Hematopoietic multipotent progenitor cell treated with erythropoietin and hydrocortisone succinate and interleukin-3 and kit ligand, for 17 days (in vitro differentiated cells): ENCODE results near the gene PLOD2.

Experiments
- DNase-seq: peaks from one replicate; pipeline ENCODE4 v3.0.0-alpha.2; 2015; ENCODE audit warnings: low spot score

Gene PLOD2

DNA sequence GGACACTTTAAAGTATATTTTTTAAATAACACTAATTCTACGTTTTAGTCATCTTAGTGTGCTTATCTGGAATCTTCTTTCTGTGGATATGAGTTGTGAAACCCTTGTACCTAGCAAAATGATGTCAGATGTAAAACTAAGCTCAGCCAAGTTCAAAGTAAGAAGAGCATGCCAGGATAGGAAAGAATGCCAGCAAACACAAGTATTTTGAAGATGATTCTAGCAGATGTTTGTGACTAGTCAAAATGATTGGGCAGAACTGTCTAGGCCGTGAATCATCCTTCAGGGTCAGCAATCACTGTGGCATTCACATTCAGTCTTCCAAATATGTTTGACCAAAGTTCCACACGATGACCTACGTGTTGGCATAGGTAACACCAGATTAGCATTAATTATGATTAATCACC is 5.4 kb upstream of the PLOD2 start:
- no peak for DNase-seq

DNA sequence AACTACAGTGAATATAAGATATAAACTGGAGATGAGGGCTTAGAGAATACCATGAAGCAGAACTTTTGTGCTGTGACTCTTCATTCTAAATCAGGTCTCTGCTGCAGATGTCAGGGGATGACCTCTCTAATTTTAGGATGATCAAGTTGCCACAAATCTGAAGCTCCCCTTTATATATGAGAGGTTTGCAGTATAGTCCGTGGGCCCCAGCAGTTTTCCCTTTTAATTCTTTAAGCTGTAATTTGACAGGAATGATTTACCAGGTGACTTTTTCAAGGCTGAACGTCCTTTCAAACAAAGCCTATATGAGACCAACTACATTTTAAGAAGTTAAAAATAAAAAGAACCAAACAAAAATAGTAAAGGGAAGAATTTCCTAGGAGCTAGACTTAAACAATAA is 4.9 kb upstream of the PLOD2 start:
- no peak for DNase-seq

DNA sequence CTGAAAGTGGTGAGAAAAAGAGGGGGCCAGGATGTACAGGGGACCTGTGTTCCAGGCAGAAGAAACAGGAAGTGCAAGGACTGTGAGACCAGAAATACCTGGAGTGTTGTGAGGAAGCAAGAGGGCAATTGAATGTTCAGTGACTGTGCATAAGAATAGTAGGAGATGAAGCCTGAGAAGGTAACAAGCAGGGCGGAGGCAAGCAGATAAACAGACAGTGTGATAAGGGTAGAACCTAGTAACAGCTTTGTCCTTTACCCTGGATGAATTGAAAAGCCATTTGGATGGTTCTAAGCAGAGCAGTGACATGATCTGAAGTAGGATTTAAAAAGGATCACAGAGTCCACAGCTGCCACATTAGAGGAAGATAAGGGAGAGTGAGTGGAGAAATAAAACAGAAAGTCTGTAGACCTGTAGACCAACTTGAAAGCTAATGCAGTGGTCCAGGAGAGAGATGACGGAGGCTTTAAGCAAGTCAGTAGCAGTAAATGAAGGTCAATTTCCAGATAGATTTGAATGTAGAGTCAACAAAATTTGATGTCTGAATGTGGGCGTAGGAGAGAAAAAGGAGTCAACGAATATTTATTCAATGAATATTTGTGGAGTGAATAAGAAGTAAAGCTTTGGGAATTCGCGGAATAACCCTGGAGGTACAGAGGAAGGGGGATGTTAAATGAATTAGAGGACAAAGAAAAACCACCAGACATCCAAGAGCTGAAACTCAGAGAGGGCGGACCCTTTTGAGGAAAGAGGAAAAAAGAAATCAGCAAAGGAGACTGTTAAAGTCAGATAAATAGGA is 4.2 kb upstream of the PLOD2 start:
- DNase-seq, result no peak

DNA sequence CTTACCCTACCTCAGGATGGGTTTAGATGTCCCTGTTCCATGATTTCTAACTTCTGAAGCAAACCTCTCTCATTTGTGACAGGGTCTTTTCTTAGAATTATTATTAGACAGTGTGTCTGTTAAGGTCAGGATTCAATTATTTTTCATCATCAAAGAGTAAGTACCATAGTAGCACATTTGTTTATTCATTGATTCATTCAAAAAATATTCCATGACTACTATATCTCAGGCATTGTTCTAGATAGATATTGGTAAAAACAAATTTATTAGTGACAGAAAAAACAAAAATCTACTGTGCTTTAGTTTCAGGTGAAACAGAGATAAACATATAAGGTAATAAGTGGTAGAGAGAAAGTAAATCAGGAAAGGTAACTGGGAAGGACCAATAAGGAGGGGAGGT is 3.5 kb upstream of the PLOD2 start:
- no peak for DNase-seq

DNA sequence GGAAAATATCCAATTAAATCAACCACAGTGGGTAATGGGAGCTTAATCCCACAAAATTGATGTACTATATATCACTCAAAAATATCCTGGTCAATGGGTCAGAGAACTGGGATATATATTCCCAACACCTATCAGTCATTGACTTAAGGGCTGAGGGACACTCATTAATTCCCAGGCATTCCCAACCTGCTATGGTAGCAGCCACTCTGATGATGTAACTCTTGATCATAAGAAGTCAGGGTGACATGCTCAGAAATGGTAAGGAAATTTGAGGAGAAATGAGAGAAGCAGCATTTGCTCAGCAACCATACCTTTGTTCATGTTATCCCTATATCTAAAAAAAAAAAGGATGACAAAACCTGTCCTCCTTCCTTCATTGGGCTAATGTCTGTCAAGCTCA is 3.1 kb upstream of the PLOD2 start:
- DNase-seq, result no peak

DNA sequence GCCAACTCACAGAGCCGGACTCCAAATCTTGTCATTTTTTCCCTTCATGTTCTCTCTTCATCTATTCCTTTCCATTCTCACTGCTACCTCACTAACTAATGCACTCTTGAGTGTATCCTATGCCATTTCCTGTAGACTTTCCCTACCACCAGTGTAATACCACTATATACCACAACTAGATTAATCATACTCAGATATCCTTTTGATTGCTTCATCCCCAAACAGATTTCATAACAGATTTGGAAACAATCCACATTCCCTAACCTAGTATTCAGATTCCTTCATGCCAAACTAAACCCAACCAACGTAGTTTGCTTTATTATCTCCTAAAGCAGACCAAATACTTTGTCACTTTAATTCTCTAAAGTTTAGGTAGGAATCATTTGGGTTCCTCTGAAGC is 2.6 kb upstream of the PLOD2 start:
- DNase-seq, result no peak

DNA sequence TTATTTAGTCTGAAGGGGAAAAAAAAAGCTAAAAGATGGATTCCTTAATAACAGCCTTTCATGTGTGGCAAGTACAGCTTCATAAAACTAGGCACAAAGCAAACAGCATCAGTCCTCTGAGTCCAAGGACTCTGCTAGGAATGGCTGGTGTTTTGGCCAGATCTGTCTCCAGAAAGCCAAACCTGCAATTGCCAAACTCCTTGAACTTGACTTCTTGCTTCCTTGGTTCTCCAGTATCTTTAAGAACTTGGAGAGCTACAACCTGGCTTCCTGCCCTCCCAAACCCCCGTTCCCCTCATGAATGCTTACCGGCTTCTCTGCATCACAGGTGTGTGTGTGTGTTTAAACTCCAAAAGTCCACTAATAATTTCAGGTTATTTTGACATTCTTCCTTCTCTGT is 1.6 kb upstream of the PLOD2 start:
- DNase-seq, result no peak

DNA sequence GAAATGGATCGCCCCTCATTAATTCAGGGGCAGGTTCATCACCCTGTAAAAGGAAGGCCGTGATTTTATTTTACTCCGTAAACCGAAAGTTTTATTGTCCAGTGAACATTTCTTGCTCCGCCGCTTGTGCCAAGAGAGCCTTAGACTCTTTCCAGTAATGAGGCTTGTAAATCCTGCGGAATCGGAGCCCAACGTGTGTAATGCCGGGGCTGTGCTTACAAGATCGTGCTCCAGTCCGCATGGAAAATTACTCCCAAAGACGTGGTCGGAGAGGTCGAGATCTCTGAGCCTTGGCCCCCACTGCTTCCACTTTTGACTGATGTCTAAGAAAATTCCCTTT is 649 bp upstream of the PLOD2 start:
- no peak for DNase-seq

DNA sequence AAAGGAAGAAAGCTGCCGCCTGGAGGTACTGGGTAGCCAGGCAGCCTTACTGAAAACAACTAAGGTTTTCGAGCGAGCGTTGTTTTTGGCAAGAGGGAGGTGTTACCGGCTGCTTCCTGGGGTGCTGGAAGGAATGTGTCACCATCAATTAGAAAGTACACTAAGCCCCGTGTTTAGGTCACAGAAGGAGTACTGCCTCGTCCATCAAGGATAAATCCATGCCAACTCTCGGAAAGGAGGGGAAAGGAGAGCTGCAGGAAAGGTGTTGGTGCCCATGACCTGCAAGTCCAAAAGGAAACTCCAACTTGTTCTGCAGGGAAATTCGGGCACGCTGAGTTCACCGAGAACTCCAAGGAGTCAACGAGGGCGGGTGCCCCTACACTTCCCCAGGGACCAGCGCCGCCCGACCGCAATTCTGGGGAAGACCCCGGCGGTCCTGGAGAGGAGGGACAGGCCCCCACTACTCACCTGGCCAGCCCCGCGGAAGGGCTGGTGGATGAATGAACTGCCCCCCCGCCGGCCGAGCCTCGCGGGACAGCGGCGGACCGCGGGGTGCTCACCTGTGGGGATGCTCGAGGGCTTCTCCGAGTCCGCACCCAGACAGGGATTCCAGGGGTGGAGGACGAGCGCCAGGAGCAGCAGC is 542 bp downstream of the PLOD2 start:
- DNase-seq, result no peak

DNA sequence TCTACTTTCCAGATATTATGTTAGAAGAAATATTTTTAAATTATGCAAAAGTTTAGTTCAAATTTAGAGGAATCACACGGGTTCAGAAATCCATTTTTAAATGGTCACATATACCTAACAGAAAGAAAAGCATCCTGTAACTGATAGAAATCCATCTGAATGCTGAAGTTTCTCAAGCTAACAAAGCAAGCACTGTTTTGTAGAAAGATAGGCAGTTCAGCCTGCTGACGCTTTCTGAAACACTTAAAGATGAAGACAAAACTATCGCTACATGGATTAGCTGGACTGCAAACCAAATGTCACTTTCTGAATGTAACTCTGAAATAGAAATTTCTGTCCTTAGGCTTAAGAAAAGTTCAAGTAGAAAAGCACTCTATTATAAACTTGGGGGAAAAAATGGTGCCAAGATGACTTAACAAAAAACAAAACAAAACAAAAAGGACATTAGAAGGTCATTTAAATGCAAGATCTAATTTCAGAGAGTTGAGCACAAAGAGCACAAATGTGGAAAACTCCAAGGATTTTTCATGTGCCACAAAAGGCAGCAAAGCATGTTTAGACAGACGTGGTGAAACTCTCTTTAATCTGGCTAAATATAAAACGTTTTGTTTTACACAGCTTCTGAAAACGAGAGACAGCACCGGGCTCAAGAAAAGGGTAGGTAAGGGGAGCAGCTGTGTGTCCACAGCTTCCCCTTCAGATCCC is 1.2 kb downstream of the PLOD2 start:
- DNase-seq, result no peak

DNA sequence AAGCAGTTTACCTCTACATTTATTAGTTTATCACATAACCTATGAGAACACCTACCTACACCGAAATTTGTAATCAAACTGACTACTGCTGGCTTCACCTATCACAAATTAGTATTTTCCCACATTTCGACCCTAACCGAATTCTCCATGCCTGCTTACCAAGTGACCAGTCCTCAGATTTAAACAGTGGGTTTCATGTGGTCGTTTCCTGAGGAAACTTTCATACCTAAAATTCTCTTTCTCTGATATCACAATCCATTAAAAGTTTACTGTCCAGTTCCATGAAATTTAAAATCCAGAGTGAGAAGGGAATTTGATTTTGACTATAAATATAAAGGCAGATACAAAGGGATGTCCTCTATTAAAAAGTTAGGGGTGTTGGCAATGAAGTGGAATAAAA is 1.9 kb downstream of the PLOD2 start:
- no peak for DNase-seq

DNA sequence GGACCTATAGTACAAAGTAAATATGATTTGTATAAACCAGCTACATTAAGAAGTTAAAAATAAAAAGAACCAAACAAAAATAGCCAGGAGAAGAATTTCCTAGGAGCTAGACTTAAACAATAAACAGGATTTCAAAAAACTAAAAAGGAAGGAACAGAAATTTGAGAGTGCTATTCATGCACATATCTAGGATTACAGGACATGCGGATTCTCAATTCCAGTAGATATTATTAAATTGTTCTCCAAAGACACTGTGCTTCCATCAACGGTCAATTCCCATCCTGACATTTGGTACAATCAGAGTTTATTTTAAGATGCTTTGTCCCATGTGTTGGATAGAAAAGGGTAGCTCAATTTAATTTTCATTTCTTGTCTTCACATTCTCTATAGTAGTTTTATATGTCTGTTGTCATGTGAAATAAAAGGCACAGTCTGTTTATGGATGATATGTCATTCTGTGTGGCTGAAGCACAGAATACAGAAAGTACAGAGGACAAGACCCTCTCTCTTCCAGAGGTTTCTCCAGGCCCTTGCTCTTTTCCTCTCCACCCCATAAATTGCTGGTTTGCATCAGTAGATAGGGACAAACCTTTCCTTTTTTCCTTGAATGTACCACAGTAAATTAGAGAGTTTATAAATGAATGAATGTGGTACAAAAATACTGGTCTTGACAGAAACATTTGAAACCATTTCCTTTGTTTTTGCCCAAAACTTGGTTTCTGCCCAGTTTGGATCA is 3.5 kb downstream of the PLOD2 start:
- DNase-seq, result no peak

DNA sequence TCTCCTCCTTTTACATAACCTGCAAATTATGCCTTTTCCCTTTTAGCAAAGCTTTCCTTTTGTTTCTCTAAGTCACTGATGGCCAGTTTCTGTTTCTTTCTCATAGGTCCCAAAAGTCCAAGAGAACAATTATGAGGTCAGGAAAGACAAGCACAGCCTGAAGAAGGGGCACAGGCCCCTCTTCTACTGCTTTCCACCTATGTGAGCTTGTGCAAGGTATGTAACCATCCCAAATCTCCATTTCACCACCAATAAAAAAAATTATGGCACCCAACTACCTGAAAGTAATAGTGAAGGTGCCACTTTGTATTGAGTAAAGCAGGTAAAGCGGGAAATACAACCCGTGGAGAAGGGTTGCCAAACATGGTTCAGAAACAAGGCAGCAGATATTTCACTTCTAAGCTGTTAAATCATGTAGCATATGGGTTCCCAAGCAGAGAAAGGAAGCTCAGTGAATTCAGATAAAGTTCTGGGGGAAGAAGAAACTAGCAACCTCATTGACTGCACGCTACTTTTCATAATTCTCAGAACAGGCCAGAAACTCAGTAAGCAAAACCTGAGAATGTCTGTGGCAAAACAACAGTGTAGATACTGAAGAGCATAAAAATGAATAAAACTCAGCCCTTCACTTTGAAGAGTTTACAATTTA is 4.2 kb downstream of the PLOD2 start:
- DNase-seq, result no peak

DNA sequence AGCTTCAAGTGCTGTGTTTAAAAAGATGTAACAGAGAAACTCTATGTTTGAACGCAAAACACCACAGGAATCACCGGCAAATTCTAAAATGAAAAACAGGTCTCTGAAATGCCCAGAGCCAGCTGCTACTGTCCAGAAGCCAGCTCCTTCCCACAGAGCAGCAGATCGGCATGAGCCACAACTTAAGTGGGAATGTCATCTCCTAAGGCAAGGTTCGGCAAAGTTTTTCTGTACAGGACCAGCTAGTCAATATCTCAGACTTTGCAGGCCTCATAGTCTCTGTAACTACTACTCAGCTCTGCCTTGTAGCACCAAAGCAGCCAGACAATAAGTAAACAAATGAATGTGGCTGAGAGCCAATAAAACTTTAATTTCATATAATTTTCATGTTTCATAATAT is 4.9 kb downstream of the PLOD2 start:
- no peak for DNase-seq

DNA sequence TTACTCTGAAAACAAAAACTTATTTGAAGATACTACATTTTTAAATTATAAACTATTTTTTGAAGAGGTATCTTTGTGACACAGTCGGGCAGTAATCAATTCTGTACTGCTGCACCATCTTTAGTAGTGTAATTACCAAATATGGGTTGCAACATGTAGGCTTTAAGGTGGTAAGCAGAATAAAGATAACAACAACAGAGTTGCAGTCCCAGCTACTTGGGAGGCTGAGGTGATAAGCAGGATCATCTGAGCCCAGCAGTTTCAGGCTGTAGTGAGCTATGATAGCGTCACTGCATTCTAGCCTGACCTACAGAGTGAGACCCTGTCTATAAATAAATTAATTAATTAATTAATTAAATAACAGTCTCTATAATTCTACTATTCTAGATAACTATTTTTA is 6.0 kb downstream of the PLOD2 start:
- DNase-seq, result no peak

DNA sequence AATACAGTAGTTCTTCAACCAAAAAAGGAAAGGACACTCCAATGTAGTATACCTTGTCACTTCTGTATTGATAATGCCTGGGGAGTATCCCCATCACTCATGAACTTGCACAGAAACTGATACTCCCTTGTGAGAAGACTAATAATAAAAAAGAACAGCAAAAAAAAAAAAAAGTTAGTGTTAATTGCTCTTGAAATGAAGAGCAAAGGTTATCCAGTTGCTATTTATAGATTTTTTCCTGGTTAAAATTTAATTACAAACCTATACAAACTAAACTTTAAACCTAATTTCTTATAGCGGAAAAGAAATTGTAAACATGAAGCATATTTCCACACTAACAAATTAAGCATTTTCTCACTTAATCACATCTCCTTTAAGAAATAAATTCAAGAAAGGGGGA is 6.7 kb downstream of the PLOD2 start:
- no peak for DNase-seq

DNA sequence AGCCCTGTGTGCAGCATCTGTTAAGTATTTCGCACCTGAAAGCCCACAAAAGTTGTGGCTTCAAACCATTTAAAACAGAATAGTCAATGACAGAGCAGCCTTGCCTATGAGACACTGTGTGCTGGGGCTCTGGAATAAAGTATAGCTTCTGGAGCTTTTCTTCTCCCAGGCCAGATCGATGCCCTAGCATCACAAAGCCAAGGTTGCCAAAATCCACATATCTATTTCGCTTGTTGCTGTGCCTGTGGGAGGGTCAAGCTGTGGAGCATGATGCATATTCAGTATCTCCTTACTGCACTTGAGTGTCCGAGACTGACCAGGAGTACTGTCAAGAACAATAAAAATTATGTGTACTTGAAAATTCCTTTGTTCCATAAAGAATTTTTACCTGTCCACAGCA is 7.6 kb downstream of the PLOD2 start:
- no peak for DNase-seq

DNA sequence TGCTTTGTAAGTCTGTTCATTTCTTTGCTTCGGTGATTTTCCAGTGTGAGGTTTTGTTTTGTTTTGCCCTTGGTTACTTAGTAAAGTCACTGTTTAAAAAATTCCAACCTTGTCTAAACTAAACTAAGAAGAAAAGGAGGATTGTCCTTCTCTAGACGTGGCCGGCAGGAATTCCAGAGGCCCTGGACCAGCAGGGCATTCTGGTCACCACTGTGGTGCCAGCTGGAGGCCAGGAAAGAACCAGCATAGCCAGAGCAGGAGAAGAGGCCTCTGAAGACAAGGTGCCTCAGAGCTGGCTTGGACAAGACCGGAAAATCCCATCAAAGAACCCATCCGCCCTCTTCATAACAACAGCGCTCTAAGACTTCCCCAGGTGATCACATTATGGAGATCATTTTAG is 8.2 kb downstream of the PLOD2 start:
- no peak for DNase-seq

DNA sequence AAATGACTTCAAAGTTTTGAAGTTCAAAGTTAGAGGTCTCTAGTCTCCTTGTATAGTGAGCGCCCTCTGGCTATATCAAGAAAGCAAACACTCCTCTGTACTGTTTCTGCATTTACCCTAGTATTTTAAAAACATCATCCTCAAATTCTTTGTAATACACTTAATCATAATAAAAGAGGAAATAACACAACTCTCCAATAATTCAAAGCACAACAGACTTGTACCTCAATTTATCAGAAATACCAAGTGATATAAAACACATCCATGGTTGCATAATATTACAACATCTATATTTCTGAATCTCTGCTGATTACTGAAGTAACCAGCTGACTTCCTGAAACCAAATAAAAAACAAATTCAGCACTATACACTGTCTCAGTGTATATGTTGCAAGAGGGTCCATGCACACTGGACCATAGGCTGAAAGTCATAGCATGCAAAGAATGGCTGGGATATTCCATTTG is 12.5 kb downstream of the PLOD2 start:
- no peak for DNase-seq

DNA sequence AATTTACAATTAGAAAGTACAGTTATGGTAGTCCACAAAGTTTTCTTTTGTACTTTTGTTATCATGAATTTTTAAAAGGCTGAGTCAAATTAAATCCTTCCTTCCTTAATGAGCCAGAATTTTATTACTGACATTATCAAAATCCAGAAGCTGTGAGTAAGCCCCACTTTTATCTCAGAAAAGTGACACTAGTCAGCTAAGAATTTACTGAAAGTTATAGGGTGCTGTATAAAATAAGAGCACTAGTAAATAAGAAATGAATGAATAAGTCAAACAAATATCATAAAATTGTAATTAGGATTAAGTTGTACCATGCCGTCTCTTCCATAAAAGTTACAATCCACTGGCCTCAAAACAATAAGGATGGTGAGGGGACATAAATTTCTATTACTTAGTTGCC is 15.3 kb downstream of the PLOD2 start:
- no peak for DNase-seq

DNA sequence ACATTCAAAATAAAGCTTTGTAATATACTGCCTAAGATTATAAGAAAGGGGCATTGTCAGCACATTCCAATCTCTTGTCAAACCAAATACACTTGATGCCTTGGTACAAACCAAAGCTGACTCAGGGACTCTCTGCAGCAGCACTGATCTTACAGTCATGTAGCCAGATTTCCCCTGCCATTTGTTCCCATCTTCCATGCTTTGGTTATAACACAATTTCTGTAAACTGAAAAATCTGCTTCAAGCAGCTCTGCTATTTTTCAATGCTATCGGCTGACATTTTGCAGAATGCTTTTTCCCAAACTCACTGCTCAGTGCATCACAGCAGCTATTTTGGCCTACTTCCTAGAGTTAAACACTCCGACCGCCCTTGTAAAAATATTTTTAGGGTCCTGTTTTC is 18.2 kb downstream of the PLOD2 start:
- no peak for DNase-seq

DNA sequence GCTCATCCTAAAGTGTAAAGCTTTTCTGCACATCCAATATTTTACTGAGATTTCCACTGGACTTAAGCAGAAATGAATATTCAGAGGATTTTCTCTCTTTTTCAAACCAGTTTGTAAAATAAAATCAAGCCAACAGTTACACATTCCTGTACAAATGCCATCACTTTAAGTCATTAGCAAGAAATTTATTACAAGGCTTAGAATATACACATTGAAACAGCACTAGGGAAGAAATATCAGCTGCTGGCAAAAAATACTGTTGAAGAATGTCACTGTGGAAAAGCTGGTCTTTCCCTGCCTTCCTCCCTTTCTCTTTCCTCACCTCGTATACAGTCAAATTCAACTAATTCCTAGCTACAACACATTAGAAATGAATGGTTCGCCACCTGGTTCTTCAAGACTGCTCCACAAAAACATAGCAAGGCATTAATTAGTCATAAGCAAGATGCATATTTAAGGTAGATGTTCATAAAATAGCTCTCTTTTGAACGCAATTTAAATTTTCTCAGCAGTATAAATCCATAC is 21.3 kb downstream of the PLOD2 start:
- no peak for DNase-seq
